HCT116 (cell line): ENCODE results near the gene TNFRSF19. TPM values are rescaled to one million over a fixed set of nuclear protein-coding genes. Genes with fewer than 3 reads are reported as not detected.

ENCODE experiments used
- ATAC-seq: fragments of 200-7000 bp; cut with Tn5 transposase; 2 replicates; pipeline ENCODE4 v1.9.1; 2020; ENCODE audit warnings: mild to moderate bottlenecking, moderate library complexity
- BruUV-seq: library from RNA; stranded (reverse); fragments of 400-500 nt; replicated peaks from 2 replicates; lab custom pipeline; 2021; lab: Mats Ljungman, UMichigan
- CTCF ChIA-PET: fragments of 300-600 bp; sonication (Branson Sonifier 250); formaldehyde crosslinking; loops from one replicate; lab custom pipeline; 2021; ENCODE audit warnings: antibody characterized with exemption; lab: Charles Lee
- POLR2A ChIA-PET: fragments of 300-600, 350-600 bp; sonication (Branson Sonifier 250); formaldehyde crosslinking; loops from one replicate; lab custom pipeline; 2021; ENCODE audit warnings: antibody characterized with exemption; lab: Charles Lee
- RAD21 ChIA-PET, 2 experiments: fragments of 300-600 bp; sonication (Branson Sonifier 250); formaldehyde crosslinking; loops; one replicate each; lab custom pipeline; 2023; ENCODE audit warnings: low total read pairs in 2 of 2; ENCODE audit not compliant: uncharacterized antibody in 2 of 2, unreplicated experiment in 2 of 2, low non-redundant PET in 1 of 2; lab: Charles Lee
- DNase-seq: peaks from one replicate; pipeline ENCODE4 v3.0.0-alpha.2; 2010; ENCODE audit warnings: low read depth, low spot score
- H2AFZ ChIP-seq: fragments of 200-600 bp; shearing (Covaris generic), sonication (generic); 2 replicates; pipeline ENCODE4 v1.6.1; 2017; ENCODE audit warnings: low read depth, mixed run types, mixed read lengths, antibody characterized with exemption, low read length; ENCODE audit not compliant: poor library complexity, severe bottlenecking
- H3K27ac ChIP-seq: 2 replicates; pipeline ENCODE4 v1.5.1; 2012; ENCODE audit warnings: low read depth, low read length
- H3K27me3 ChIP-seq: fragments of 200-600 bp; sonication (generic); 2 replicates; pipeline ENCODE4 v1.6.1; 2016; ENCODE audit warnings: mixed run types, low read length, mixed read lengths; ENCODE audit not compliant: insufficient read depth
- H3K36me3 ChIP-seq, 2 experiments: fragments of 200-500 bp in 1 of 2; fragments of 200-600 bp in 1 of 2; sonication (Bioruptor generic) in 1 of 2; sonication (generic) in 1 of 2; 2 replicates each; pipeline versions ENCODE4 v1.5.1 to v1.6.1; 2014 to 2016; ENCODE audit warnings: low read length in 2 of 2, inconsistent platforms in 1 of 2, mixed read lengths in 1 of 2, mixed run types in 1 of 2; ENCODE audit not compliant: insufficient read depth in 2 of 2, control insufficient read depth in 1 of 2
- H3K4me1 ChIP-seq, 2 experiments: fragments of 200-600 bp in 1 of 2; sonication (generic) in 1 of 2; 2 replicates each; pipeline versions ENCODE4 v1.5.1 to v1.6.1; 2012 to 2017; ENCODE audit warnings: low read length in 2 of 2, inconsistent platforms in 1 of 2, mild to moderate bottlenecking in 1 of 2, mixed read lengths in 1 of 2, mixed run types in 1 of 2, moderate library complexity in 1 of 2; ENCODE audit not compliant: insufficient read depth in 2 of 2, control insufficient read depth in 1 of 2
- H3K4me2 ChIP-seq: fragments of 200-600 bp; sonication (generic); 2 replicates; pipeline ENCODE4 v1.6.1; 2017; ENCODE audit warnings: mixed run types, low read length, mixed read lengths
- H3K4me3 ChIP-seq, 2 experiments: fragments of 200-600 bp in 1 of 2; sonication (generic) in 1 of 2; replicated peaks in 1 of 2; 2 replicates each; pipeline ENCODE4 v1.5.1; 2011 to 2016; ENCODE audit warnings: low read length in 2 of 2, control low read depth in 1 of 2, low read depth in 1 of 2, mild to moderate bottlenecking in 1 of 2, mixed read lengths in 1 of 2, mixed run types in 1 of 2
- H3K79me2 ChIP-seq: fragments of 200-600 bp; sonication (generic); 2 replicates; pipeline ENCODE4 v1.6.1; 2017; ENCODE audit warnings: mild to moderate bottlenecking, mixed run types, low read length, moderate library complexity, mixed read lengths; ENCODE audit not compliant: insufficient read depth
- H3K9ac ChIP-seq: fragments of 200-600 bp; sonication (generic); 2 replicates; pipeline ENCODE4 v1.6.1; 2016; ENCODE audit warnings: low read length, mixed read lengths
- H3K9me2 ChIP-seq: fragments of 200-600 bp; sonication (generic), shearing (Covaris generic); 2 replicates; pipeline ENCODE4 v1.6.1; 2017; ENCODE audit warnings: mixed run types, mild to moderate bottlenecking, moderate library complexity; ENCODE audit not compliant: insufficient read depth
- H3K9me3 ChIP-seq, 2 experiments: fragments of 200-500 bp in 1 of 2; fragments of 200-600 bp in 1 of 2; sonication (Bioruptor generic) in 1 of 2; sonication (generic) in 1 of 2; 2 replicates each; pipeline ENCODE4 v1.6.1; 2014 to 2017; ENCODE audit warnings: low read length in 2 of 2, mixed read lengths in 2 of 2, inconsistent platforms in 1 of 2, low read depth in 1 of 2, mild to moderate bottlenecking in 1 of 2, mixed run types in 1 of 2, moderate library complexity in 1 of 2; ENCODE audit not compliant: control insufficient read depth in 1 of 2, insufficient read depth in 1 of 2
- H4K20me1 ChIP-seq: fragments of 200-600 bp; sonication (generic), shearing (Covaris generic); 2 replicates; pipeline ENCODE4 v1.6.1; 2017; ENCODE audit warnings: mixed run types, mild to moderate bottlenecking, moderate library complexity; ENCODE audit not compliant: insufficient read depth
- CBX3 ChIP-seq: IDR thresholded peaks from 2 replicates; pipeline ENCODE4 v1.6.1; 2012; ENCODE audit warnings: low read depth
- CEBPB ChIP-seq: IDR thresholded peaks from 2 replicates; pipeline ENCODE4 v1.6.1; 2012; ENCODE audit warnings: low read depth
- CTCF ChIP-seq, 3 experiments: fragments of 200-600 bp in 1 of 3; sonication (generic) in 1 of 3; IDR thresholded peaks in 2 of 3; conservative IDR thresholded peaks in 1 of 3; 2 replicates each; pipeline ENCODE4 v1.5.1; 2012 to 2017; ENCODE audit warnings: low read depth in 2 of 3, low read length in 2 of 3, antibody characterized with exemption in 1 of 3, borderline replicate concordance in 1 of 3, control low read depth in 1 of 3, mild to moderate bottlenecking in 1 of 3, mixed read lengths in 1 of 3, mixed run types in 1 of 3, moderate library complexity in 1 of 3; ENCODE audit not compliant: insufficient read depth in 1 of 3
- EGR1 ChIP-seq: IDR thresholded peaks from 2 replicates; pipeline ENCODE4 v1.6.1; 2012; ENCODE audit warnings: low read depth
- ELF1 ChIP-seq: IDR thresholded peaks from 2 replicates; pipeline ENCODE4 v1.6.1; 2012; ENCODE audit warnings: low read depth, borderline replicate concordance
- EZH2 ChIP-seq: fragments of 200-600 bp; sonication (generic); IDR thresholded peaks from 2 replicates; pipeline ENCODE4 v1.6.1; 2017; ENCODE audit warnings: antibody characterized with exemption, mixed run types
- EZH2phosphoT487 ChIP-seq: fragments of 200-600 bp; IDR thresholded peaks from 2 replicates; pipeline ENCODE4 v1.6.1; 2018; ENCODE audit warnings: antibody characterized with exemption, borderline replicate concordance
- JUND ChIP-seq: IDR thresholded peaks from 2 replicates; pipeline ENCODE4 v1.6.1; 2012
- MAX ChIP-seq: IDR thresholded peaks from 2 replicates; pipeline ENCODE4 v1.6.1; 2012
- RAD21 ChIP-seq: IDR thresholded peaks from 2 replicates; pipeline ENCODE4 v1.6.1; 2012; ENCODE audit warnings: low read depth, mild to moderate bottlenecking
- REST ChIP-seq: IDR thresholded peaks from 2 replicates; pipeline ENCODE4 v1.6.1; 2012; ENCODE audit warnings: low read depth
- SIN3A ChIP-seq: IDR thresholded peaks from 2 replicates; pipeline ENCODE4 v1.6.1; 2012; ENCODE audit warnings: low read depth
- TCF7L2 ChIP-seq: IDR thresholded peaks from 2 replicates; pipeline ENCODE4 v1.7.0; 2011; ENCODE audit warnings: borderline replicate concordance, inconsistent platforms; ENCODE audit not compliant: insufficient read depth, insufficient read length; ENCODE audit errors: extremely low read depth
- YY1 ChIP-seq: IDR thresholded peaks from 2 replicates; pipeline ENCODE4 v1.6.1; 2011; ENCODE audit warnings: low read length, low read depth, moderate library complexity, mild to moderate bottlenecking; ENCODE audit not compliant: insufficient replicate concordance; ENCODE audit errors: extremely low read depth
- ZFX ChIP-seq: fragments of 450-650 bp; IDR thresholded peaks from 2 replicates; pipeline ENCODE4 v1.6.1; 2017
- ZNF274 ChIP-seq: fragments of 200-500 bp; sonication (Bioruptor generic); IDR thresholded peaks from 2 replicates; pipeline ENCODE4 v1.6.1; 2014; ENCODE audit warnings: mild to moderate bottlenecking, low read depth, low read length, inconsistent platforms
- intact Hi-C: fragments of 100-400 bp; cut with micrococcal nuclease; formaldehyde crosslinking; loops from 2 replicates; pipeline ENCODE4 v1.10.0; 2022
- total RNA-seq: library from RNA; stranded (reverse); gene quantifications from one replicate; pipeline ENCODE4 v1.2.1, GENCODE V29; 2021; ENCODE audit not compliant: unreplicated experiment

Gene TNFRSF19
- total RNA-seq, 1 experiment from 2014 or later, result 1.1 TPM

GRCh38 chr13:23701186-23701585 lies 131.0 kb downstream of the TNFRSF19 start:
- ChIA-PET POLR2A (no interaction called here), RAD21 (no interaction called here)

More at GRCh38 chr13:23701186-23701585, 131.0 kb downstream of the TNFRSF19 start:
- no peaks in the 10 kb centered on the region for H3K36me3 ChIP-seq
- CTCF ChIA-PET, result no interaction called here
- TF ChIP-seq REST (no peak), ZNF274 (no peak), MAX (no peak), EGR1 (no peak), EZH2 (no peak), JUND (no peak), CTCF (IDR thresholded peaks at IDR 0.05 in 2 of 3, conservative IDR thresholded peaks at IDR 0.05 in 1 of 3; ENCODE audit: borderline replicate concordance in 1 of 3, insufficient read depth in 1 of 3, low read depth in 2 of 3, low read length in 2 of 3) (no peak), EZH2phosphoT487 (no peak), TCF7L2 (no peak), CBX3 (no peak), ZFX (no peak), YY1 (no peak), ELF1 (no peak), CEBPB (no peak), RAD21 (no peak), SIN3A (no peak)
- no peaks in the 10 kb centered on the region for H4K20me1 ChIP-seq
- no peak for ATAC-seq
- H3K79me2 ChIP-seq, result no peaks in the 10 kb centered on the region
- no peak overlapping the region for H3K9ac ChIP-seq
- no peak for DNase-seq
- H2AFZ ChIP-seq, result no peak overlapping the region
- H3K9me3 ChIP-seq, result no peaks in the 10 kb centered on the region
- intact Hi-C loops, result no loop called here
- no TSS peak for BruUV-seq
- H3K9me2 ChIP-seq, result no peaks in the 10 kb centered on the region
- no peak overlapping the region for H3K4me3 ChIP-seq
- no peaks in the 10 kb centered on the region for H3K4me1 ChIP-seq
- no peak overlapping the region for H3K4me2 ChIP-seq
- no peak overlapping the region for H3K27ac ChIP-seq
- no peaks in the 10 kb centered on the region for H3K27me3 ChIP-seq
